ENCODE results near the gene KRTAP4-9. TPM values are rescaled to one million over a fixed set of nuclear protein-coding genes. Genes with fewer than 3 reads are reported as not detected.
"Not testable (repeated sequence)": the region's sequence is repeated elsewhere in the genome, so short reads cannot be mapped to it uniquely, and the experiment has no call there.

KRTAP4-9 gene
- total RNA-seq, 1 donor from 2014 or later: not detected

GRCh38 chr17:41096055-41096454 is 9.1 kb upstream of the KRTAP4-9 start:
- no peak for DNase-seq (ENCODE audit: low spot score)

GRCh38 chr17:41098042-41098441 is 7.1 kb upstream of the KRTAP4-9 start, which contains the start of gene KRTAP4-8:
Gene KRTAP4-8, minus strand, starts transcription at chr17:41098142. Its CDS starts 58 bp downstream, at chr17:41098084.
- DNase-seq (ENCODE audit: low spot score): no peak

GRCh38 chr17:41098481-41098880 is 6.7 kb upstream of the KRTAP4-9 start:
- no peak for DNase-seq (ENCODE audit: low spot score)

DNA sequence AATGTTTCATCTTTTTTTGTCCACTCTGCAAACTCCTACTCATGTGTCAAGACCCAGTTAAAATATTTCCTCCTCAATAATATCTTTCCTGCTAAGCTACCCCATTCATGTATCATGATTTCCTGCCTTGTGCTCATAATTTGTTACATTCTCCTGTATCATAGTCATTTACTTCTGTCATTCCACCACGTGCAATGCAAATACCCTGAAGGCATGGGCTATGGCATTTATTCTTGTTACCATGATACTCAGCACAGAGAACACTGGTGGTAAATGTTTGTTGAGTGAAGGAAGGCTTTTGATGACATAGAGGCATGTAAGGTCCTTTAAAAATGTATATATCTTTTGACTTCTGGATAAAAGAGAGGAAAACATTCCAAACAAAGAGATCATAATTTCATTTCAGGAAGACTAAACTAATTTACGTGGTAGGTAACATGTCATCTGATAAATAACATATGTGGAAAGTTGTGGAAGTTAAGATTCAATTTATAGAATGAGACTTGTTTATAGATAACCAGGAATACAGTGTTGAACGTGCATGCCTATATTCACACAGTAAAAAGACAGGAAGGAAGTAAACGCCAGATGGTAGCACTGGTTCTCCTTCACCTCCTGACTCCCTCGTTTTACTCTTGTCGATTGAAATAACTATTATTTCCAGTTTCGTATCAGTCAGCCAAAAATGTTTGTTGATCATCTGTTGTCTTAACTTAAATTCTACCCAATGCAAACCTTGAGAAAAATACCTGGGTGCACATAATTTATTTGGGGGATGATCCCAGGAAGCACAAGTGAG is 5.3 kb upstream of the KRTAP4-9 start:
- not testable (repeated sequence) for DNase-seq (ENCODE audit: low spot score)

GRCh38 chr17:41101586-41102259 is 3.5 kb upstream of the KRTAP4-9 start, which contains the start of gene KRTAP4-16:
Gene KRTAP4-16, minus strand, starts transcription at chr17:41102209. Its CDS starts 0 bp downstream, at chr17:41102209.
- DNase-seq (ENCODE audit: low spot score): no peak

- no peak for DNase-seq (ENCODE audit: low spot score)
Measured at GRCh38 chr17:41103896-41104295, 1.3 kb upstream of the KRTAP4-9 start.

- not testable (repeated sequence) for DNase-seq (ENCODE audit: low spot score)
Measured at GRCh38 chr17:41104386-41105038, 677 bp upstream of the KRTAP4-9 start.

- DNase-seq (ENCODE audit: low spot score): no peak
Measured at GRCh38 chr17:41107941-41108450, 2.8 kb downstream of the KRTAP4-9 start.

GRCh38 chr17:41108728-41109386 is 3.7 kb downstream of the KRTAP4-9 start:
- not testable (repeated sequence) for DNase-seq (ENCODE audit: low spot score)

DNA sequence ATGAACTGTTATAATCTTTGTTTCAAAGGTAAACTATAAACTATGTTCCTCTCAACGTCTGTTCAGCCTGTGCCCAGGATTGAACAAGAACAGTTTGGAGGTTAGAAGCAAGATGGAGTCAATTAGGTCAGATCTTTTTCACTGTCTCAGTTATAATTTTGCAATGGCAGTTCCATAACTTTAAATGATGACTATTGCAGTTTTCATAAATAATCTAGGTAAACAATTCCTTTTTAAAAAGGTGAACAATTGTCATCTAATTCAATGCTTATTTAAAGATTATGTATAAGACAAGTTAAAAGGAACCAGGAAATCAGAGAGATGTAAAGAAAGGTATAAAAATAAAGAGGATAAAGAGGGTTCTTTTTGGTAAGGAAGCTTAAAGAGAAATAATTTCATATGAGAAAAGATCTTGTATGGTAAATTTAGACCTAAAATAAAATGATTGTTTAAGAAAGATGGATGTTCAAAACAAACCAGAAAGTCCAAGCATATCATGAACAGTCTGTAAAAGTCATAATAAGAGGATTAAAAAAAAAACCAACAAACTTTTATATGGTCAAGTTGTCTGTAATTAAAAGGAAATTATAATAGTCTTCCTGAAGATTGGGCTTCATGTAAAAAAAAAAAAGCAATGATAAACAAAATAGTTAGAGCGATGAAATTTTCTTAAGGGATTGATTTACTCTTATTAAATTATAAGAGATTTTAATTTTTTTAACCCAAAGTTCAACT is 6.1 kb downstream of the KRTAP4-9 start:
- no peak for DNase-seq (ENCODE audit: low spot score)

DNA sequence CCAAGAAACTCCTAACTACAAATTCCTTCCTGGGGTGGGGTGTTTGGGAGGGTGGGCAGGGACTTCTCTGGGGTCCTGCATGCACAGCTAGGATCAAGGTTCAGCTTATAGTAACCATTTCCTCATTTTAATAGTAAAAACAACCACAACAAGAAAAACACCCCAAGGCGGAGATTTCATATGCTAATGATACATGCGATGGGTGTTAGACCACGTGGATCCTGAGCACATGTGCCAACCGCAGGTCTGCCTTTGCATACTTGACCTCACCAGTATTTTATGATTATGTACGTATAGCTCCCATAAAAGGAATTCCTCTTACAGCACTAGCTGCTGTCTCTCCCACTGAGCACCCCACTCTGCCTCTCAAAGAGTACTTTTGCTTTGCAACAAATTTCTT is 11.1 kb downstream of the KRTAP4-9 start:
- DNase-seq (ENCODE audit: low spot score): no peak

GRCh38 chr17:41117846-41118386 is 12.7 kb downstream of the KRTAP4-9 start, which contains the start of gene KRTAP4-11:
Gene KRTAP4-11, minus strand, starts transcription at chr17:41118373. Its CDS starts 58 bp downstream, at chr17:41118315.
- not testable (repeated sequence) for DNase-seq (ENCODE audit: low spot score)

DNA sequence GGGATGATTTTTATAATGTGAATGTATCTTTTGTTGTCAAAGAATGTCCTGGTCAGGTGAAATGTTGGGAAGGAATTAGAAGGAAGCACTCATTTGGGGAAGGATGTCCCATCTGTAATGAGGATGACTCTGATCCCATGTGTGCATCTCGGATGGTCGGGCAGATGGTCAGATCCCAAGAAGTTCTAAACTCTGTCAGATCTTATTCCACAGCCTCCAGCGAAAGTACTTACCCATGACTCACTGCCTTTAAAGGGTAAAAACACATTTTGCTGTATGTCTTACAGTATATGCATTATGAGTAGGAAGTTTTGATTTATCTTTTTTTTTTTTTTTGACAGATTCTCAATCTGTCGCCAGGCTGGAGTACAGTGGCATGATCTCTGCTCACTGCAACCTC is 13.5 kb downstream of the KRTAP4-9 start:
- DNase-seq (ENCODE audit: low spot score): no peak

- not testable (repeated sequence) for DNase-seq (ENCODE audit: low spot score)
Measured at GRCh38 chr17:41119696-41120690, 14.8 kb downstream of the KRTAP4-9 start.

- DNase-seq (ENCODE audit: low spot score): no peak
Measured at GRCh38 chr17:41121742-41122141, 16.6 kb downstream of the KRTAP4-9 start.

DNA sequence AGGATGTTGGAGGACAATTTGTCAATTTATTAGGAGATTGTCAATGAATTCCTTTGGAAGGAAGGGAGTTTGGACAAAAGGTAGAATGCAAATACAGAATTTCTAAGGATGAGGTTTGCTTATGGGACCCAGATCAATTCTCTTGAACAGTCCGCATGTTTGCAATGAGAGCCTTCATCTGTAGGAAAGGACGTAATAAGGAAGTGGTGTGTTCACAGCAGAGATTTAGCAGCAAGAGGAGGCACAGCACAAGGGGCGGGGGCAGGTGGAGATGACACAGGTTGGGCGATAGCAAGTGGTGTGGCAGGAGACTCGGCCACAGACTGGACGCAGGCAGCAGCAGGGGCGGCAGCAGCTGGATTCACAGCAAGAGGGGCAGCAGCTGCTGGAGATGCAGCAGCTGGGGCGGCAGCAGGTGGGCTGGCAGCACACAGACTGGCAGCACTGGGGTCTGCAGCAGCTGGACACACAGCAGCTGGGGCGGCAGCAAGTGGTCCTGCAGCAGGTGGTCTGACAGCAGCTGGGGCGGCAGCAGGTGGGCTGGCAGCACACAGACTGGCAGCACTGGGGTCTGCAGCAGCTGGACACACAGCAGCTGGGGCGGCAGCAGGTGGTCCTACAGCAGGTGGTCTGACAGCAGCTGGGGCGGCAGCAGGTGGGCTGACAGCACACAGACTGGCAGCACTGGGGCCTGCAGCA is 18.3 kb downstream of the KRTAP4-9 start:
- not testable (repeated sequence) for DNase-seq (ENCODE audit: low spot score)

GRCh38 chr17:41123991-41124371 is 18.8 kb downstream of the KRTAP4-9 start, which contains the start of gene KRTAP4-12:
Gene KRTAP4-12, minus strand, starts transcription at chr17:41124182. Its CDS starts 60 bp downstream, at chr17:41124122.
- DNase-seq (ENCODE audit: low spot score): not testable (repeated sequence)

- no peak for DNase-seq (ENCODE audit: low spot score)
Measured at GRCh38 chr17:41125064-41125463, 19.9 kb downstream of the KRTAP4-9 start.

All from mesenteric fat pad (tissue), 1 donor.